SIG-M5 treated with dmso at 0.1 percent for 504 hours (cell line): ENCODE results near the gene SPHK2.
"Not testable (repeated sequence)": the region's sequence is repeated elsewhere in the genome, so short reads cannot be mapped to it uniquely, and the experiment has no call there.

Experiments
- DNase-seq: peaks from one replicate; lab custom pipeline; 2025; ENCODE audit not compliant: unreplicated experiment; lab: John Stamatoyannopoulos, UW

SPHK2 gene

DNA sequence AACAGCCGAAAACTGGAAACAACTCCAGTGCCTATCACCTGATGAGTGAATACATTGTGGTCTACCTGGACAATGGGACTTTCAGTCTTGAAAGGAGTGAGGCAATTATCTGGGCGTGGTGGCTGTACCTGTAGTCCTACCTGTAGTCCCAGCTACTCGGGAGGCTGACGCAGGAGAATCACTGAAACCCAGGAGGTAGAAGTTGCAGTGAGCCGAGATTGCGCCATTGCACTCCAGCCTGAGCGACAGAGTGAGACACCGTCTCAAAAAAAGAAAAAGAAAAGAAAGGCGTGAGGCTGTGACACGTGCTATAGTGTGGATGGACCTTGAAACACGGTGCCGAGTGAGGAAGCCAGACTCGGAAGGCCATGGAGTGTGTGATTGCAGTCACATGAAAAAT, 57.6 kb downstream of the SPHK2 start:
- DNase-seq = no peak

DNA sequence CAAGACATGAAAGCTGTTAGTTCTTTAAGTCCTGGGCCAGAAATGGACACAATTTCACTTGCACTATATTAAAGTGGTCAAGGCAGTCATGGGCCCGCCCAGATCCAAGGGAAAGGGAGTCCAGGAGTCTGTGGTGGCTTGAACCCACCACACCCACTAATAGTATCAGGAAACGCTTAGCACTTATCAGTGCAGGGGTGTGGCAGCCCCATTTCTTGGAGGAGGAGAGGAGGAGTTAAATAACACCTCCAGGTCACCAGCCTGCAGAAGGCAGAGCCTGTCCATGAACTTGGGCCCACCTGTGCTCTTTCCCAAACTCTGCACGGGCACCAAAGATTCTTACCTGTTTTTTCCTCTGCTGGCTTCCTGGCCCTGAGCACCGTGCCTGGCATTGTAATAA, 58.9 kb downstream of the SPHK2 start:
- DNase-seq = no peak

DNA sequence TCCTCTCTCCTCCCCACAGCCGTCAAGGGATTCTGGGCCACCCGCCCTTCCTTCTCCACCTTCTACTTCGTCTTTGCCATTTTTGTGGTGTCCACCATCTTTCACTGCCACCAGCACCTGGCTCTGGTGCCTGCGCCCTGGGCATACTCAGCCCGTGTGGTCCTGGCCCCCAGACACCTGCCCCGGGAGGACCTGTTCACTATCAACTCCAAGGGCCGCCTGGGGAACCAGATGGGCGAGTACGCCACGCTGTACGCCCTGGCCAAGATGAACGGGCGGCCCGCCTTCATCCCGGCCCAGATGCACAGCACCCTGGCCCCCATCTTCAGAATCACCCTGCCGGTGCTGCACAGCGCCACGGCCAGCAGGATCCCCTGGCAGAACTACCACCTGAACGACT, 60.7 kb downstream of the SPHK2 start:
- DNase-seq = not testable (repeated sequence)
